Middle frontal gyrus (tissue), 1 donor: ENCODE data around the gene LAMB4.

Experiments
- DNase-seq: peaks from one replicate; pipeline ENCODE4 v3.0.0-alpha.2; 2015; ENCODE audit warnings: low spot score; ENCODE audit errors: extremely low spot score

The LAMB4 gene

DNA sequence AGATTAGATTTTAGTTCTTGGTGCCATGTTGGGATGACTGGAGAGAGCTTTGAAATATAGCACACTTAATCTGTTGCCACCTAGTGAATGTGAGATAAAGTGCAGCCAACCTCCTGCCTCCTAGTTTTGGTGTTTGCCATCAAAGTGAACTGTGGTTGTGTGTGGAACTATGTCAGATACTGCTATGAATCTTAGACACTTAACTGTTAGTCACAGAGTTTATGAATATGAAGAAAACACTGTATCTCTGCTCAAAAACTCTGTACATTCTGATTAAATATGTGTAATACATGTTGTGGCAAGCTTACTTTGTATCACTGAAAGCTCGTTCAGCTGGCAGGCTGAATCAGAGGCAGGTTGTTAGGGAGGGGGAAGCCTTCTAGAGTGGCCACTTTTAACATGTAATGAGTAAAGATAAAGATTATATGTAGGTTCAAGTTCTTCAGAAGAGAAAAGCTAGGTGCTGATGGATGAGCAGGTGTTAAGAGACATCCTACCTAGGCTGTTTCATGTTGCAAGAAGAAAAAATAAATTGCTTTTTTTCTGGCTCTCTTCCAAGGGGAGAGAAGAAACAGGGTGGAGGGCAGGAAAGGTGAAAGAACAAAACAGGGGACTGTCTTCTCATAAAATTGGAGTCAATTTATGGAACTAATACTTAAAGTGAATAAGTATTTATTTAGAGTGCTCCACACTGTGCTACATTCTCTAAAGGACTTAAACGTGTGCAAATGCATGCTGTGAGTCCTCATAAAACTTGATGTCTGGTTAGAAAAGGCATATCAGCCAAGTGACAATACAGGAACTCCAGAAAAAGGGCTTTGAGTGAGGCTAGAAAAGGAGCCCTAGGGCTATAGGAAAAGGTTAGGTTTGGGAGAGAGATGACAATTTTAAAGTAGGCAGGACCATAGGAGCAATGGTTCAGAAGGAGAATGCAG, 113.1 kb downstream of the LAMB4 start:
- DNase-seq: no peak

- no peak for DNase-seq
Observed at GRCh38 chr7:108015740-108016139, 114.4 kb downstream of the LAMB4 start.

GRCh38 chr7:108014747-108015682, 115.1 kb downstream of the LAMB4 start:
- DNase-seq: no peak

DNA sequence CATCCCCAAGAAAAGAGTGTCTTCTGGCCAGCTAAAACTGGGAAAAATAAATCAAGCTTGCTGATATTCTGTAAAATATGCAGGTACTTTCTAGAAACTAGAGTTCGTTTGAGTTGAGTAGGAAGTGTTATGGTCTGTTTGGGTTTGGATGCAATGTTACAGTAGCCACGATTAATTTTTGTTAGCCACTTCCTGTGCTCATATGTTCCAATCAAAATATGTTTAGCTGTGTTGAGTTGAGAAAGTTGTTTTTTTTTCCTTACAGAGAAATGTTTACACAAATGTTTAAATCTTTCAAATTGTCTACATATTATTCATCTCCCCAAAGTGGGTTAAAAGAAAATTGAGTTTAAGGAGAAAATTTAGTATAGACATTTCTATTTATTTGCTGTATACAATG, 115.9 kb downstream of the LAMB4 start:
- no peak for DNase-seq

GRCh38 chr7:108012499-108013430, 117.4 kb downstream of the LAMB4 start:
- DNase-seq: no peak

DNA sequence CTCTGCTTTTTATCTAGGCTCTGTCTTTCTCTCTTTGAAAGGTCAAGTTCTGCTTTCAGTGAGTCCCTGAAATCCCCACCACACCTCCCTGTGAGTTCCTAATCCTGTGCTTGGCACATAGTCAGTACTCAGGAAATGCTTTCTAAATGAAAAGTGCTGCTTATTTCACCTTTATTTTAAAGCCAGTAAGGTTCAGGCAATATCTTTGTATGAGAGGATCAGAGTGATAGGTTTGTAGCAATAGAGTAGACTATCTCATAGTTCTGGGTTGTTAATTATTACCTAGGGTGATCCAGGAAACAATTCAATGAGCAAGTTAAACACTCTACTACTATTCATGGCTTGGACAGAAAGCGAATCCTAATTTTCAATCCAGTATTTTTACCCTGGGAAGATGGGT, 119.8 kb downstream of the LAMB4 start:
- DNase-seq: no peak

- no peak for DNase-seq
Observed at GRCh38 chr7:108009873-108010272, 120.3 kb downstream of the LAMB4 start.

GRCh38 chr7:108008827-108009226, 121.3 kb downstream of the LAMB4 start:
- no peak for DNase-seq

DNA sequence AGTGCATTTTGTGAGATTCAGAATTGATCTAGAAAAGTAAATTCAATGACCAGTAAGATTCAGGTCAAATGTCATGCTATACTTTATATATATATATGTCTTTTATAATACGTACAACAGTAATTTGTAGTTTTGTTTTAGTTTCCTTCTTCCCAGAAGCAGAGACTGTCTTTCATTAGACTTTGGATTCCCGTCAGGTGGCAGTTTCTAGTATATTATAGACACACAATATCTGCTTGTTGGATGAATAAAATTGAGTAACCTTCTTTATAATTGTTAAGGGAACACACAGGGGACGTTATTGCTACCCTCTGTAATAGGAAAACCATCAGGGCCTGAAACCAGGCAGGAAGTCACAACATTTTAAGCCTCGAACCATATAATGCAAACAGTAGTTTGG, 121.9 kb downstream of the LAMB4 start:
- no peak for DNase-seq

DNA sequence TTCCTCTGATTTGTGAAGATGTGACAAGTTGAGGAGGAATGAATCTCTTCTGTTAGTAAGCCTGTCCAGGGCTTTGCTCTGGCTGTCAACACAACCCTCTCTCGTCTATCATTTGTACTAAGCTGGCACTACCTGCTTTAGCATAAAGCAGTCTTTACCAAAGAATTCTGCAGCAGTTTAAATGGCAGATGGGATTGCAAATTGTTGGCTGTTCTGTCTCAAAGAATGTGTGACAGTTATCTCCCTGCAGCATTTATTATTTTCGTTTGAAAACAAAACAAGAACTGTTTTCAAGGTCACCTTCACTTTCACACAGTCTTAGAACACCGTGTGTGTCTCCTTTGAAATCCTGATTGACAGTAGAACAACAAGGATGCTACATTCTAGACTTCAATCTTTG, 122.4 kb downstream of the LAMB4 start:
- DNase-seq: no peak

DNA sequence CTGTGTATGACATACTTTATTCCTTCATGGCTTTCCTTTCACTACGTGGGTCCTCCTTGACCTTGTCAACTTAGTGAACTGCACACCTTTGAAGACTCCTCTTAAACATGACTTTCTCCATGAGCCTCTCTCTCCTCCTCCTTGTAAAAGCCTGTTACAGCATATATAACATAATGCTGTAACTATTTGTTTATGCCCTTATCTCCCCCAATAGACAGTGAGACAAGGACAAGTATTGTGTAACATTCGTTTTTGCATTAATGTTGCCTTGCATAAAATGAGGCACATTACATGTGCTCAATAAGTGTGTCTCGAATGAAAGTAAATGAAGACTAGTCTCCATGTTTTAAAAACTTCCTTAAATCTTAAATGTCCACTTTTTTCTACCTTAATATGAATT, 122.9 kb downstream of the LAMB4 start:
- no peak for DNase-seq

GRCh38 chr7:108004220-108005142, 125.7 kb downstream of the LAMB4 start:
- DNase-seq: no peak

GRCh38 chr7:108003599-108003935, 126.6 kb downstream of the LAMB4 start:
- no peak for DNase-seq

DNA sequence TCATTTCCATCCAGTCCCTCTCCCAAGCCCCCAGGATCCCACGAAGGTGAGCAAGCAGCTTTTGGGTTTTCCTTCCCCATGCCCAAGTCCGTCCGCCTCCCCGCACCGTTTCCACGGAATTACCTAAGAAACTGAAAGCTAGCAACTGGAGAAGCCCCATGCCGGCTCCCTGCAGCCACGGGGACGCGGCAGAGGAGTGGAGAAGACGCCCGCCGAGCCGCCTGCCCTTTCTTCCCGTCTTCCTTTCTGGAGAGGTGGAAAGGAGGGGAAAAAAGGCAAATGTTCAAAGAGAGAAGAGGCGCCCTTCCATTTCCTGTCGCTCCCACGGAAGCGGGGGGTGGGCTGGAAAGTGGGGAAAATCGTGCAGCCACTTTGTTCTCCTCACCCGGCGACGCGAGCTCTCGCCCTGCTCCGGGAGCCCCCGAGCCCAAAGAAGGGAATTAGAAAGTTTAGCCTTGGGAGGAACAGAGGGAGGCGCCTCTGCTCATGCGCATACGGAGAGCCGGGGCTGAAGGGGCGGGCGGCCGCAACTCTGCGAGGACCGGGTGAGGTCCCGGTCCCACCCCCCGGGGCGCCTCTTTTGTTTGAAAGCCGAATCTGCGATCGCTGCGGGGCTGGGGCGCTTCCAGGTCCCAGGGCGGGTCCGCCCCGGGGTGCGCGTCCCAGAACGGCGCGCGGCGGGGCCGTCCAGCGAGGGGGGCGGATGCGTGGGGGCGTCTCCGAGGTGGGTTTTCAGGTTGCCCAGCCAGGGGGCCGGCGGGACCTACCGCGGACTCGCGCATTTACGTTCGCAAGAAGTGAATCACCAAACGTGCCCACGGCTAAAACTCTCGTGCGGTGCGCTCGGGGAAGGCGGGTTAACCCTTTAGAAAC, 127.2 kb downstream of the LAMB4 start, which contains the start of gene LAMB1:
Gene LAMB1, minus strand, starts transcription at position 436 of the 873 bp plus-strand sequence. Its CDS starts 276 bp downstream, at position 160.
- no peak for DNase-seq

GRCh38 chr7:108001764-108002725, 128.1 kb downstream of the LAMB4 start:
- no peak for DNase-seq

DNA sequence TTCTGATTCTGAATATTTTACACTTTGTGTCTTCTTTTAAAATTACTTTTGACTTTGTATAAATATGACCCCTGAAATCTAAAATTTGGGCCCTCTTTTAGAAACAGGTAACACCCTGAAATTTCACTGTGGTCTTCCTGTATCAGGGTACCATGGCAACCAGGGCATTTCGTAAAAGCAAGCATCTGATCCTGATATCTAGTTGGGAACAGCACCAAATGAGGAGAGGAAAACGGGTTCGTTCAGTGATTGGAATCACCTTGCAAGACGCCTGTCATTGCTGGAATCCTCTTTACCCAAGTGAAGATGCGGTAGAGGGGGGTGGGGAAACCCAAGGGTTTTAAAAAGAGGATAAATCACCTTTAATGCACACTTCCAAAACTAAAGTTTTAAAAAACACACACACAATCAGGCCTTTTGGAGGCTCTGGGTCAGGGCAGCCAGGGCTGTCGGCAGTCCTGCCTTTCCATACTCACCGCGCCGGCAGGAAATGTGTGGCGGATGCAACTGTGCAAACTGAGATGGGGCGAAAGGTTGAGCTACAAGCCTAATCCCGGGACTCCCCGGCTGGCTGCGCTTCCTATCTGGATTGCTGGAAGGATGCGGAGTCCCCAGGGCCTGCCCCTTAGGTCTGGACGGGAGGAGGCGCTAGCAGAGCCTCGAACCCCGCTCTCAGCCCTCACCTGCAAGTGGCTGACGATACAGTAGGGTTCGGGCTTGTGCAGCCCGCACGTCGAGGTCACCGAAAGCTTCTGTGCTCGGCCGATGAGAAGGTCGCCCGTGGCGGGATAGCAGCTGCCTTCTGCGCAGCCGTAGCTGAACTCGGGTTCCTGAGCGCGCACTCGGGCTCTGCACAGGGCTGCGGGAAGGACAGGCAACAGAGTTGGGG, 129.0 kb downstream of the LAMB4 start:
- no peak for DNase-seq
